ENCODE measurements around the gene POLA1. TPM values are rescaled to one million over a fixed set of nuclear protein-coding genes. Genes with fewer than 3 reads are reported as not detected.

The POLA1 gene
- total RNA-seq (2022; extraction: Qiagen RNA extraction; ENCODE audit: low read depth): 9.8 to 13.9 TPM (median 13.6 TPM) in 5 replicates

GRCh38 chrX:24693453-24694202 is at the start of gene POLA1:
Gene POLA1 (plus strand): TSS chrX:24693918. CDS start chrX:24693962, 44 bp downstream.

DNA sequence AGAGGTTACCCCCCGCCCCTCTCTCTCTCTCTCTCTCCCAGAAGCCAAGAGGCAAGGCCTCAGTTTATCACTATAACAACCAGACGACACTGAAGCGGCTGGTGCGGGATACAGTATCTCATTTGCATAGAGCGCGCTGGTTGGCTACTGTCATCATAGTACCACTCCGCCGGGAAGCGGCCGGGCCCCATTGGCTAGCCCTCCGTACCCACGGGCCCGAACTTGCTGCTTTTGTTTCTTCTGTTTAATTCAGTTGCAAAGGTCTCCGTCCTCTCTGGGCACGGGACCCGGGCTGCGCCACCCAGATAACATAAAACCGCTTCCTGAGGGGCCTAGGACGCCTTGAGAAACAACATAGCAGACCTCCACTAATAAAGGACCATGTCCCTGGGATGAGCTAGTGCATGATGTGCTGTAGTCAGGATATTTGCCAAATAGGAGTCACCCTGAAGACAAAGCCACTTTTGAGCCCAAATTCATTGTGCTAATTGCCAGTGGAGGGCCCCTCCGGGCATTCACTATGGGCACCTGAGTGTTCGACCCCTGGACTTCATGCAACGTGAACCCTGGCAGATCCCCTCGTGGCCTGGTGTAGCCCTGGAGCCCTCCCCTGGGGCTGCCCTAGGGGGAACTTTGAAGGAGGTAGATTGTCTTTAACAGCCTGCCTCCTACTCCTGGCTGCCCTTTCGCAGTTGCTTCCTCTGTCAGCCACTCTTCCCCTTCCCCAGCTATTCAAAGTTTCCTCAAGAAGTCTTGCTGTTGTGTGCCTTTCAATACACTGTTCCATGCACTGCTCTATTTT is 46.3 kb upstream of the POLA1 start, which contains the start of gene PCYT1B:
Gene PCYT1B, minus strand, starts transcription at position 91 of the 802 bp plus-strand sequence. CDS start 242 bp downstream, outside the sequence.

DNA sequence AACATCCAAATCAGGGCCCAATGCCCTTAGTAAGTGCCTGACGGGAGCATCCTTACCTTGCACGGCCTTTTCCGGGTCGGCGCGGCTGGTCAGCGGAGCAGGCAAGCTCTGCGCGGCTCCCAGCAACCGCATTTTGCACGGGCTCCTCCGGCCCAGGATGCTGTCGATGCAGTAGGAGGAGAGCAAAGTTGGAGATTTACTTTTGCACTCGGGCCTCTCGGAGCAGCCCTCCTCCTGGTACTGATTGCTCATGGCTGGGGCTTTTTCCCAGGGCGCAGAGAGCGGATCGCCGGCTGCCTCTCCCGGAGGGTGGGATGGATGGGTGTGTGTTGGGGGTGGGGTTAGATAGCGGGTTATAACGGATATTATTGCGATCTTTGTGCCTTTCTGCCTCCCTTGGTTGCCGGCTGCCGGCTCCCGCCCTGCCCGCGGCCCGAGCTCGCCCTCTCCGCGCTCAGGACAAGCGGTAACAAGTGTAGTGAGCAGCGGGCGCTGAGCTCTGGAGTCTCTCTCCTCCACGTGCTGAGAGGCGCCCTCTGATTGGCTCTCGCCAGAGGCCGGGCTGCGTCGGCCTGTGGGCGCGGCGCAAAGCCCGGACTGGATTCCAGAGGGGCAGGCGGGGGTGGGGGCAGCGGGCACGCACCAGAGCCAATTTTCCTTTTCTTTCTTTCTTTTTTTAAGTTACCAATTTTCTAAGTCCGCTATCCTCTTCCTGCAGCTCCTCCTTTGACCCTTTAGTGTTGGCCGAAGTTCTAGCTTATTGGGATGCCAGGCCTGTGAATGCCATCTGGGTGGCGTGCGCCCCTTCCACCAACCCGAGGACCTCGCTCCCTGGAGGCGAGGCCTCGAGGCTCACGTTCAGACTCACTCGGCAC is 322.0 kb downstream of the POLA1 start, which contains the start of gene ARX:
Gene ARX, minus strand, starts transcription at position 480 of the 875 bp plus-strand sequence. Its CDS starts 228 bp downstream, at position 252.

Other genes starting within 250 kb of the POLA1 start
- 5.4 to 7.3 TPM (median 6.6 TPM) in 5 replicates for gene PDK3, start 228.6 kb upstream of the POLA1 start, total RNA-seq (2022; extraction: Qiagen RNA extraction; ENCODE audit: low read depth)
- gene PCYT1B, start 46.6 kb upstream of the POLA1 start, total RNA-seq (2022; extraction: Qiagen RNA extraction; ENCODE audit: low read depth): 0.05 TPM in 1 of 5 replicates, not detected in the others